GDM1 (cell line): ENCODE data around the gene UBE2J2.

Source experiments
- DNase-seq: peaks from one replicate; lab custom pipeline; 2025; lab: John Stamatoyannopoulos, UW

The UBE2J2 gene

DNA sequence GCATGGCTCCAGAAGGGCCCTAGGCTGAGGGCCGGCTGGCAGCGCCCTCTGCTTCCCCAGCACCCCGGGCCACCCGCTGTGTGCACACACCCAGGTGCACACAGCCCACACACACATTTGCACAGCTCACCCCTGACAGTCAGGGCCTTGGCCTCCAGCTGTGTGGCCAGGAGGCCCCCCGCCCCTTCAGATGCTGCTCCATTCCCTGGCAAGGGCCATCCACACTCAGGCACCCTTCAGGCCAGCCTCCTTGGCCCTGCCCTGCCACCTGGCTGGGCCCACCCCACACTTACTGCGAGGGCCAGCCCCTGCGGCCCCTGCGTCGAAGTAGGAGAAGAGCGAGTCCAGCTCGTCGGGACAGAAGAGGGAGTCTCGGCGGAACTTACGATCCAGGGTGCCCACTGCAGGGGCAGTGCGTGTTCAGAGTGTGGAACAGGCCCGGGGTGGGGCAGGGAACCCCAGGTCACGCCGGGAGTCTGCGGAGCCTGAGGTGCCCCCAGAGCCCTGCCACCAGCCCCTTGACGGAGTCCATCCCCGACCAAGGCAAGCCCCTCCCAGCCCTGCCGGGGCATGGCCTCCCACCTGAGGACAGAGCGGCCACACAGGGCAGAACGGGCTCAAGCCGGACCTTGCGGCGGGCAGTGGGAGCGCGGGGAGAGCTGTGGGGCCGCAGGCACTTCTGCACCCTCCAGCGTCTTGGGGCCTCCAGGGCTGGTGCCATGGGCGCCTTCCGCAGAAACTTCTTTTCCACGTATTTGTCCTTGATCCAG is 21.7 kb upstream of the UBE2J2 start:
- DNase-seq = no peak

DNA sequence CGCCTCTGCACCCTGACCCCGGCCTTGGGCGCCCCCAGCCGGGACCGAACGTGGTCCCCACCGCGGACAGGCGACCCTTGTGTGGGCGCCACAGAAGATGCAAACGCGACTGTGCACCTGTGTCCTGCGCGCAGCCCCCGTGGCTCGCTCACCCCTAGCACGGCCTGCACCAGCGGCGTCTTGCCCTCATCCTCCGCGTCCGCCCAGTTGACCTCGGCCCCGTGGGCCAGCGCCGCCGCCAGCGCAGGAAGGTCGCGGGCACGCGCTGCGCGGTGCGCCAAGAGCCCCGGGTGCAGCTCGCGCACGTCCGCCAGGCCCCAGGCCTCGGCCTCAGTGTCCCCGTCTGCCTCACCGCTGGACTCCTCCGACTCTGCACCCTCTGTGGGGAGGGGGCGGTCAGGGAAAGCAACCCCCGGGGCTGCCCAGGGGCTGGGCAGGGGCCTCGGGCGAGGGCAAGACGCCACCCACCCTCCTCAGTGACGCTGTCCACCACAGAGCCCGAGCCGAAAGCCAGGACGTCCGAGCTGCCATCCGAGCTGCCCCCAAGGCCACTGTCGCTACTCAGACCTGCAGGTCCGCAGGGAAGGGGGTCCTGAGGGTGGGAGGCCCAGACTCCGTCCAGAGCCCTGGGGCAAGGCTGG is 20.7 kb upstream of the UBE2J2 start:
- no peak for DNase-seq

DNA sequence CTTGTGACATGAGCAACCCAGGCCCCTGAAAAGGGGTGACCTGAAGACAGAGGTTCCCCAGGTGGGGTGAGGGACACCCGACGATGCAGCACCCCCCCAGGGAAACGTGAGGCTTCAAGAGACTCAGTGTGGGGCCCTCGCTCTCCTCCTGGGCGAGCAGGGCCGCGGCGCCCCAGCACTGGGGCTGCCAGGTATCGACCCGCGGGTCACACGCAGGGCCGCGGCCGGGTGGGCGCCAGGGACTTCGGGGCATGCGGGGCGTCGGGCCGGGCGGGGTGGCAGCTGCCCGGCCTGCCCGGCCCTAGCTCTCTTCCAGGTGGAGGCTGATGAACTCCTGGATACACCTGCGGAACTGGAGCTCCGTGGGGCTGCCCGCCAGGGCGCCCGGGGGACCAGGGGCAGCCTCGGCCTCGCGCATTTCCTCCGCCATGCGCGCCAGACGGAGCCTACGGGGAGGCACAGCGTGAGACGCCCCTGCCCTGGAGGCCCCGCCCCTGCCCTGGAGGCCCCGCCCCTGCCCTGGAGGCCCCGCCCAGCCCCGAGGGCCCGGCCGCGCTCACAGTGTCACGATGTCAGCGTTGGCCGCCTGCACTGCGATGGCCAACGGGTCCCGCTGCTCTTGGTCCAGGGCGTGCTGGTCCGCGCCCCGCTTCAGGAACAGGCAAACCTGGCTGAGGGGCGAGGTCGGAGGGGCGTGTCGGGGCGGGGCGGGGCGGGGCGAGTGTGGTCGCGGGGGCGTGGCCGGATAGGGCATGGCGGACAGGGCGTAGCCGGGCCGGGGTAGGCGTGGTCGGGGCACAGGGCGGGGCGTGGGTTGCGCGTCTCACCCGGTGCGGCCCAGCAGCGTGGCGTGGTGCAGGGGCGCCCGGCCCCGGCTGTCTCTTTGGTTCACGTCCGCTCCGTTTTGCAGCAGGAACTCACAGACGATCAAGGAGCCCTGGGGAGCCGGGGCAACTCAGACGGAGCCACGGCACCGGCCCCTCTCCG is 19.9 kb upstream of the UBE2J2 start:
- no peak for DNase-seq

DNA sequence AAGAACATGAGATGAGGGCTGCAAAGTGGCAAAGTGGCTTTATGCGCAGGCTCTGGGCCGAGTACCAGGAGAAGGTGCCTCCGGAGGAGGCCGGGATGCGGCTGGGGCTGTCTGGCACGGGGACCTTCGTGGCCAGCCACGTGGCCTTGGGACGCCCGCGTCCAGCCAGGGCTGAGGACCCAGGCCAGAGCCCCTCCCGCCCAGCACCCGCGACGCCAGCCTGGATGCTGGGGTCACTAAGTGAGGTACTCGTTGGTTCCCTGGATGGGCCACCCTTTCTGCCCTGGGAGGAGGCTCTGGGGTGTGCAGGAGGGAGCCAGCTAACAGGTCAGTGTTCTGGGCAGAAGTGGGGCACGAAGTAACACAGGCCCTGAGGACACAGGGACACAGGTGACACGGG is 19.2 kb upstream of the UBE2J2 start:
- DNase-seq = no peak

DNA sequence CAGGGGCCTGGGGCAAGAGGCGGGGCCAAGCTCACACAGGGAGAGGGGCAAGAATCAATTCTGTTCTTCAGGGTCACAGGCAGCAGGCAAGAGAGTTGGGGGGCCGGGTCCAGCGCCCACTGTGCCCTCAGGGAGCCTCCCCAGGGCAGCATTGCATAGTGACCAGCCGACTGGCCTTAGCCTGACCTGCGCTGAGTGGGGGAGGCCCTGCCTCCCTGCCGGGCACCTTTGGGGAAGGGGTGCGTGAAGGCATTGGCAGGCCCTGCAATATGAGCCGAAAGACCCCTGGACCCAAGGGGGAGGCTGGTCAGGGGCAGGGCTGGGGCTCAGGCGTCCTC is 18.8 kb upstream of the UBE2J2 start:
- no peak for DNase-seq

DNA sequence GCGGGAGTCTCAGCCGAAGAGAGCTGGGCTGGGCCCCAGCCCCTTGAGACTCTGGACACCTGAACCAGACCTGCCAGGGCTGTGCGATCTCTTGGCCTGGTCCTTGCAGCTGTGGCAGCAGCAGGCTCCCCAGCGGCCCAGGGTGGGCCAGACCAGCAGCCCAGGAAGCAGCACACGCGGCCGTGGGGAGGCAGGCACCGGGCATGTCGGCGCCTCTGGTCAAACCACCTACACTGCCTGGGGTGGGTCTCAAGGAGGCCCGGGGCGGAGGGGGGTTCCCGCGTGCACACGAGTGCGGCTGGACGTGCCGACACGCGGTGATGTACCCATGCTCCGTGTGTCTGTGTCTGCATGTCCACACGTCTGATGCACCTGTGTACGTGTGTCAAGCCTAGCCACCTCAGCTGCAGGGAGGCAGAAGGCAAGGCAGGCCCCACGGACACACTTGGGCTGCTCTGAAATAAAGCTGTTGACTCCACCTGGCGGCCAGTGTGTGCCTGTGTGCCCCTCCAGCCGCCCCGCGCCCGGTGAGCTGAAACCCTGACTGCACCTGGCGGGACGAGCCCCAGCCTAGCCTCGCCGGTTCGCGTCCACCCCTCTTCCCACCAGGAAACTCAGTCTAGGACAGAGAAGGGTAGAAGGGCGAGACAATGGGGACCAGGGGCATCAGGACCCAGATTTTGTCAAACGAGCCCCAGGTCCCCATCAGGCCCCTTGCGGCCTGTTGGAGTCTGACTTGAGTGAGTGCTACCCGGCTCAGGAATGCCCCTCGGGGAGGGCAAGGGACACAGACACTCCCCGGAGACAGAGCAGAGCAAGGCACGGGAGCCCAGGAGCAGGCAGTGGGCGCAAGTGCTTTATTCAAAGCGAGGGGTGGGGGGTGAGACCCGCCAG is 18.1 kb upstream of the UBE2J2 start:
- DNase-seq = no peak

DNA sequence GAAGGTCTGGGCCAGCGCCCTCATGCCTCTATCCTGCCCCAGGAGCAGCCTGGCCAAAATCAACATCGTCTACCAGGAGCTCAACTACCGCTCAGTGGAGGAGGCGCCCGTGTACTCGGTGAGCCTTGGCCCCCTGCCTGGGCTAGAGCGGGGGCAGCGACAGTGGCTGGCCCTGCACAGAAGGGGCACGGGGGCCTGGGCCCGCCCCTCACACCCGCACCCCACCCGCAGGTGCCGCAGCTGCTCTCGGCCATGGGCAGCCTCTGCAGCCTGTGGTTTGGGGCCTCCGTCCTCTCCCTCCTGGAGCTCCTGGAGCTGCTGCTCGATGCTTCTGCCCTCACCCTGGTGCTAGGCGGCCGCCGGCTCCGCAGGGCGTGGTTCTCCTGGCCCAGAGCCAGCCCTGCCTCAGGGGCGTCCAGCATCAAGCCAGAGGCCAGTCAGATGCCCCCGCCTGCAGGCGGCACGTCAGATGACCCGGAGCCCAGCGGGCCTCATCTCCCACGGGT is 17.4 kb upstream of the UBE2J2 start:
- no peak for DNase-seq

DNA sequence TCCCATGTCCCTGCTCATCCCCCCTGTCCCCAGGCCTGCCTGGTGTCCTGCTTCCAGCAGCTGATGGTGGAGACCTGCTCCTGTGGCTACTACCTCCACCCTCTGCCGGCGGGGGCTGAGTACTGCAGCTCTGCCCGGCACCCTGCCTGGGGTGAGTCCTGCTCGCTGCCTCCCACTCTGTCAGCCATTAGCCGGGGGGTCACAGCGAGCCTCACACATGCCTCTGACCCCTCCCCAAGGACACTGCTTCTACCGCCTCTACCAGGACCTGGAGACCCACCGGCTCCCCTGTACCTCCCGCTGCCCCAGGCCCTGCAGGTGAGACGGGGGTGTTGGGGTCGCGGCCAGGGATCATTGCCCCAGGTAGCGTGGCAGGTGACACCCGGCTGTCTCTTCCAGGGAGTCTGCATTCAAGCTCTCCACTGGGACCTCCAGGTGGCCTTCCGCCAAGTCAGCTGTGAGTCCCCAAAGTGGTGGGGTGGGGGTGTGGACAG is 16.6 kb upstream of the UBE2J2 start:
- DNase-seq = no peak

DNA sequence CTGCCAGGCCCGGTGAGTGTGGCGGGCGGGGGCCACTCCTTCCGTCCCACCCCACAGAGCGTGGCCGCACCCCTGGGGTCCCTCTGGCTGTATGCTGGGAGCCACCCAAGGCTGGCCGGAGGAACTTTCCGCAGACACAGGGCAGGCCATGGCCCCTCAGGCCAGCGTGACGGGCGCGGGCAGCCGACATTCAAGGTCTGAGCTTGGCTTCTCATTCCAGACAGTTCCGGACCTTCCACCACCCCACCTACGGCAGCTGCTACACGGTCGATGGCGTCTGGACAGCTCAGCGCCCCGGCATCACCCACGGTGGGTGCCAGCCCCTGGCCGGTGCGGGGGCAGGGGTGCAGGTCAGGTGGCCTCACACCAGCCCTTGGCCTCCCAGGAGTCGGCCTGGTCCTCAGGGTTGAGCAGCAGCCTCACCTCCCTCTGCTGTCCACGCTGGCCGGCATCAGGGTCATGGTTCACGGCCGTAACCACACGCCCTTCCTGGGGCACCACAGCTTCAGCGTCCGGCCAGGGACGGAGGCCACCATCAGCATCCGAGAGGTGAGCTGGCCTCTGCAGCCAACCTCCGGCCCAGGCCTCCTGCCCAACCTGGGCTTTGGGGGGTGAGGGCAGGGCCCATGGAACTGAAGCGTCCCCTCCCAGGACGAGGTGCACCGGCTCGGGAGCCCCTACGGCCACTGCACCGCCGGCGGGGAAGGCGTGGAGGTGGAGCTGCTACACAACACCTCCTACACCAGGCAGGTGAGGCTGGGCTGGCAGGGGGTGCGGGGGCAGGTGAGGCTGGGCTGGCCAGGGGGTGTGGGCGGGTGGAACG is 13.8 kb upstream of the UBE2J2 start:
- DNase-seq = no peak

DNA sequence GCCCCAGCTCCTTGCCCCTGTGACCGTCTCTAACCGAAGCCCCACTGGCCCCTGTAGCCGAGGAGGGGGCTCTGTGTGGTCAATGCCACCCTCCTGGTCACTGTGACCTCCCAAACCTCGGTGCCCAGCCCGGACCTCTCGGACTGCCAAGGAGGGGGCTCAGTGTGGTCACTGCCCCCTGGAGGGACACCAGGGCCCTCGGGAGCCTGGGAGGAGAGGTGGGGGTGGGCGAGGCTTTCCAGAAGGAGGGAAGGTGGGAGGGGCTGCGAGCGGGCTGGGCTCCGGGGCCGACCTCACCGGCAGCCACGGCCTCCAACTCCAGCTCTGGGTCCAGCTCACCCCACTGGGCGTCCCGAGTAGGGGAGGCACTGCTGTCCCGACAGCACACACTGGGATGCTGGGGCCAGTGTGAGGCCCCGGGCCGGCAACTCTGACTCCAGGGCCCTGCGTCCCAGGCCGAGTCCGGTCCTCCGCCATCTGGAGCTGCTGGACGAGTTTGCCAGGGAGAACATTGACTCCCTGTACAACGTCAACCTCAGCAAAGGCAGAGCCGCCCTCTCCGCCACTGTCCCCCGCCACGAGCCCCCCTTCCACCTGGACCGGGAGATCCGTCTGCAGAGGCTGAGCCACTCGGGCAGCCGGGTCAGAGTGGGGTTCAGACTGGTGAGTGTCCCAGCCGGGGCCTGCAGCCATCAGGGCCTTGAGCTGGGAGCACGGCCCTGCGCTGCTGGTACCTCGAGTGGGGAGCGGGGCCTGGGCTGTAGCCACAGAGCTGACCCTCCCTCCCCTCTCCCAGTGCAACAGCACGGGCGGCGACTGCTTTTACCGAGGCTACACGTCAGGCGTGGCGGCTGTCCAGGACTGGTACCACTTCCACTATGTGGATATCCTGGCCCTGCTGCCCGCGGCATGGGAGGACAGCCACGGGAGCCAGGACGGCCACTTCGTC is 12.9 kb upstream of the UBE2J2 start:
- no peak for DNase-seq

DNA sequence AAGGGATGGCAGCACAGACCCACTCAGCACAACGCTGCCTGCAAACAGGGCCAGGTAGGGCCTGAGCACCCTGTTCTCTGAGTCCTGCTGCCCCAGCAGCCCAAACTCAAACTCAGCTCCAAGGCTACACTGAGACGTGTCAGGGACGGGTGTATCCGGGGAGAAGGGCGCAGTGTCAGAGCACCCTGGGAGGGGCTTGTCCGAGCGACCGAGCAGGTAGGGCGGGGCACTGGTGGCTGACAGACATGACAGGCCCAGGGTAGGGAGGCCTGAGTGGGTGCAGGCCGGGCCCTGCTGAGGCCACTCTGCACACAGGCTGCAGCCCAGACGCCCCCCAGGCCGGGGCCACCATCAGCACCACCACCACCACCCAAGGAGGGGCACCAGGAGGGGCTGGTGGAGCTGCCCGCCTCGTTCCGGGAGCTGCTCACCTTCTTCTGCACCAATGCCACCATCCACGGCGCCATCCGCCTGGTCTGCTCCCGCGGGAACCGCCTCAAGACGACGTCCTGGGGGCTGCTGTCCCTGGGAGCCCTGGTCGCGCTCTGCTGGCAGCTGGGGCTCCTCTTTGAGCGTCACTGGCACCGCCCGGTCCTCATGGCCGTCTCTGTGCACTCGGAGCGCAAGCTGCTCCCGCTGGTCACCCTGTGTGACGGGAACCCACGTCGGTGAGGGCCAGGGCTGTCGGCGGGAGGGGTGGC is 12.1 kb upstream of the UBE2J2 start:
- no peak for DNase-seq

DNA sequence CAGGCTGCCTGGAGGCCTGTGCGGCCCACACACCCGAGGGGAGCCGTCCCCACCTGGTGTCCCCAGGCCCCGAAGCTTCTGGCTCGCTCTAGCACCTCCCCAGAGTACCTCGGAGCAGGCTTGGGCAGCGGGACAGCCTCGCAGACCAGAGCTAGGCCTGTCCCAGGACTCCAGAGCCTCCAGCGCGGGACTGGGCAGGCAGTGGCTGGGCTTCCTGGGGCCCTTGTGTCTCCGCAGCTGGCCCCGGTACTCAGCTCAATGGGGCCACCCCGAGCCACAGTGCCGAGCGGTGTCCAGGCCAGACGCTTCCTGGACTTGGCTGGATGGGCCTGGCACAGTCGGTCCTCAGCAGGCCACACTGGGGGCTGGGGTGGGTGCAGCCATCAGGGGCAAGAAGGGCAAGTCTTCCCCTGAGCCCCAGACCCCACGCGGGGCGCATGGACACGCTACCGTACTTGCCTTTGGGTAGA is 11.5 kb upstream of the UBE2J2 start:
- DNase-seq = no peak

DNA sequence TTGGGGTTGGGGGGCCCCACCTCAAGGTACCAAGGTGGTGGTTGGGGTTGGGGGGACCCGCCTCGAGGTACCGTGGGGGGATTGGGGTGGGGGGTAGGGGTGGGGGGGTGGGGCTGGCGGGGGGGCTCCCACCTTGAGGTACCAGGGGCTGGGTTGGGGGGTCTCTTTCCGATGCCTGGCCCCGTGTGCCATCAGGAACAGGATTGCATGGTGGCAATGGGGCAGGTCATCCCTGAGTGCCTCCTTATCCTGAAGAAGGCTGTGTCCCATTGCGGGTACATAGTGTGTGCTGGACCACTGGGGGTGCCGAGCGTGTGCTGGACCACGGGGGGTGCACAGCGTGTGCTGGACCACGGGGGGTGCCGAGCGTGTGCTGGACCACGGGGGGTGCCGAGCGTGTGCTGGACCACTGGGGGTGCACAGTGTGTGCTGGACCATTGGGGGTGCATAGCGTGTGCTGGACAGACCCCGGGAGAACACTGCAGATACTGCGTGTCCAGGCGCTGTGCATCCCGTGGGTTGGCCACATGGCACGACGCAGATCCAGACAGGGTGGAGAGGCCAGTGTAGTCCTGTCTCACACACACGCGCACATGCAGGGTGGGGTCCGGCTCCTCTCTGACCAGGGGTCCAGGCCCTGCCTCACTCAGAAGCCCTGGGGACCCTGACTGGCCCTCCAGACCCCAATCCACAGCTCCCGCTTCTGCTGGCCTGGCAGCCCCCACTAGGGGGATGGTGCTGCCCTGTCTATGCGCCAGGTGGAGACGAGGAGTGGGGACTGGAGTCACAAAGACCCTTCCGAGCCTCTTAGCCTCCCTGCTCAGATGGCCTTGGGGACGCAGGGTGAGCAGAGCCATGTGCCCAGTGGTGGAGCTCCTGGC is 10.8 kb upstream of the UBE2J2 start:
- no peak for DNase-seq

DNA sequence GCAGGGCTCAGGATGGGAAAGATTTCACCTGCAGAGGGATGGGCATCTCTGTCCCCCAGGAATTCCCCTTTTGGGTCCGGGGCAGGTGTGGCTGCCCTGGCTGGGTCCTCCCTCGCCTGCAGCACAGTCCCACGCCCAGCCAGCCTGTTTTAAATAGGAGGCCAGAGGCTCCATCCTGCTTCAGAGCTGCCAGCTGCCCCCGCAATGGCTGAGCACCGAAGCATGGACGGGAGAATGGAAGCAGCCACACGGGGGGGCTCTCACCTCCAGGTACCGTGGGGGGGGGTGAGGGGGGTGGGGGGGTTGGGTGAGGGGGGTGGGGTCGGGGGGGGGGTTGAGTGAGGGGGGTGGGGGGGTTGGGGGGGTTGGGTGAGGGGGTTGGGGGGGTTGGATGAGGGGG is 10.2 kb upstream of the UBE2J2 start:
- DNase-seq = no peak

DNA sequence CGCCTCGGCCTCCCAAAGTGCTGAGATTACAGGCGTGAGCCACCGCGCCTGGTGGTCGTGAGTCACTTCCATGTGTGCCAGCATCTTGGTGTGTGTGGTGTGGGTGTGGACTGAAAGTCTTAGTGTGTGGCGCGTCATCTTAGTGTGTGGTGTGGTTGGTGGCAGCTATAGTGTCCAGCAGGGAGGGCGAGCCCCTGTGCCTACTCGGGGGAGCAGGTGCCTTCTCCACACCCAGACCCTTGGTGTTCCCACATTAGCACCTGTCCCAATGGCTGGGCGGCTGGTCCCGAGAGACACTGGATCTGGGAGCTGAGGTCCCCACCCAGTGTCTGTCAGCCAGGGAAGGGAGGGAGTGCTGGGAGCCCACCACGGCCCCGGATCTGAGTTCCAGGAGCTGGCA is 9.3 kb upstream of the UBE2J2 start:
- no peak for DNase-seq

DNA sequence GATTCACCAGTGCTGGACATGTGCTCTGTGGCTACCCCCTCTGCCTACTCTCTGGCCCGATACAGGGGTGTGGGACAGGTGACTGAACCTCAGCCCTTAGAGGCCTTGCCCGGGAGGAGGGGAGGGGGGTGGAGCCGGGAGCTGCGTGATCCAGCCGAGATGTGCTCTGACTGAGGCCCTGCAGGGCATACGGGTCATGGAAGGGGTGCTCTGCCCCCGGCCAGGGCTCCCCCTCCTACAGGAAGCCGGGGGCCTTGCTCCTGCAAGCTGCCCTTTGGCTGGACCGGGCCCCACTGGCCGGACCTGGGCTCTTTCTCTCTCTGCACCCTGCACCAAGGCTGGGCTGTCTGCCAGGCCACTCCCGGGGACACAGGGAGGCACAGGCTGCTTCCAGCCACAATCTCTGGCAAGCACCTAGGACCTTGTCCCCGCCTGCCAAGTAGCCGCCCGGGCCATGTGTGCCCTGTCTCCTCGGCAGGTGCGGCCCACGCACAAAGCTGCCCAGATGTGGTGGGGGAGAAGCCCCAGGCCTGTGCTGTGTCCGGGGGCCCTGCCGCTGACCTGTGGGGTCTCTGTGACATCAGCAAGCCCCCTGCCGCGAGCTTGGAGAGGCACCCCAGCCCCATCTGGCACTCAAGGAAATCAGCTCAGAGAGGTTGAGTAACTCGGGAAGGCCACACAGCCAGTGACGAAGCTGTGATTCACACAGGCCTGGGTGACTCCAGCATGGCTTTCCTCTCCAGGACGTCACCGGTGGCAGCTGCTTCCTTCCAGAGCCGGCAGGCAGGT is 8.1 kb upstream of the UBE2J2 start:
- no peak for DNase-seq
